ENCODE measurements around the gene CCDC32. TPM values are rescaled to one million over a fixed set of nuclear protein-coding genes. Genes with fewer than 3 reads are reported as not detected.
A peak's percentile ranks its signal among the peaks of the same experiment; 100 is the strongest.

The CCDC32 gene
- total and polyA plus RNA-seq, 2 of the 13 experiments (the other 11 are each of a cell fraction or from before 2014, with no cell fraction given): 10.8 to 23.2 TPM

GRCh38 chr15:40511472-40512133, 53.2 kb downstream of the CCDC32 start (continued):
- TF ChIP-seq, protein P1, sequence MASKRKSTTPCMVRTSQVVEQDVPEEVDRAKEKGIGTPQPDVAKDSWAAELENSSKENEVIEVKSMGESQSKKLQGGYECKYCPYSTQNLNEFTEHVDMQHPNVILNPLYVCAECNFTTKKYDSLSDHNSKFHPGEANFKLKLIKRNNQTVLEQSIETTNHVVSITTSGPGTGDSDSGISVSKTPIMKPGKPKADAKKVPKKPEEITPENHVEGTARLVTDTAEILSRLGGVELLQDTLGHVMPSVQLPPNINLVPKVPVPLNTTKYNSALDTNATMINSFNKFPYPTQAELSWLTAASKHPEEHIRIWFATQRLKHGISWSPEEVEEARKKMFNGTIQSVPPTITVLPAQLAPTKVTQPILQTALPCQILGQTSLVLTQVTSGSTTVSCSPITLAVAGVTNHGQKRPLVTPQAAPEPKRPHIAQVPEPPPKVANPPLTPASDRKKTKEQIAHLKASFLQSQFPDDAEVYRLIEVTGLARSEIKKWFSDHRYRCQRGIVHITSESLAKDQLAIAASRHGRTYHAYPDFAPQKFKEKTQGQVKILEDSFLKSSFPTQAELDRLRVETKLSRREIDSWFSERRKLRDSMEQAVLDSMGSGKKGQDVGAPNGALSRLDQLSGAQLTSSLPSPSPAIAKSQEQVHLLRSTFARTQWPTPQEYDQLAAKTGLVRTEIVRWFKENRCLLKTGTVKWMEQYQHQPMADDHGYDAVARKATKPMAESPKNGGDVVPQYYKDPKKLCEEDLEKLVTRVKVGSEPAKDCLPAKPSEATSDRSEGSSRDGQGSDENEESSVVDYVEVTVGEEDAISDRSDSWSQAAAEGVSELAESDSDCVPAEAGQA (IDR thresholded peaks at IDR 0.05; ENCODE audit: low read depth): no peak
- TF ChIP-seq, protein P1 (CRISPR knock-in tag; IDR thresholded peaks at IDR 0.05; ENCODE audit: borderline replicate concordance): no peak
- TF ChIP-seq SMARCC2 (IDR thresholded peaks at IDR 0.05) (no peak), TOE1 (CRISPR knock-in tag; IDR thresholded peaks at IDR 0.05) (no peak), ZNF138 (CRISPR knock-in tag; IDR thresholded peaks at IDR 0.05; ENCODE audit: low read depth) (no peak), MAZ (IDR thresholded peaks at IDR 0.05; ENCODE audit: borderline replicate concordance, low read depth, low read length) (no peak), MAZ (CRISPR knock-in tag; IDR thresholded peaks at IDR 0.05; ENCODE audit: low read depth) (0 out of 2 replicates have a peak, but pooled peaks have one; percentile 46), RARG (CRISPR knock-in tag; IDR thresholded peaks at IDR 0.05; ENCODE audit: low read depth) (no peak), ZNF432 (CRISPR knock-in tag; IDR thresholded peaks at IDR 0.05; ENCODE audit: borderline replicate concordance) (no peak), GABPA (IDR thresholded peaks at IDR 0.05; ENCODE audit: low read depth, low read length) (no peak), GABPA (CRISPR knock-in tag; IDR thresholded peaks at IDR 0.05; ENCODE audit: low read depth) (no peak), TFE3 (CRISPR knock-in tag; IDR thresholded peaks at IDR 0.05) (no peak), HOXA5 (CRISPR knock-in tag; IDR thresholded peaks at IDR 0.05) (peak; percentile 52), ZNF121 (CRISPR knock-in tag; IDR thresholded peaks at IDR 0.05) (peak; percentile 57; the same call in 1 of the 2 replicates), NR2C2 (CRISPR knock-in tag; IDR thresholded peaks at IDR 0.05; ENCODE audit: borderline replicate concordance) (peak; percentile 94), SYNCRIP (IDR thresholded peaks at IDR 0.05; ENCODE audit: insufficient read depth, low read depth, low read length) (no peak), SP1 (IDR thresholded peaks at IDR 0.05) (no peak), SP1 (CRISPR knock-in tag; IDR thresholded peaks at IDR 0.05) (peak; percentile 69), ZNF607 (CRISPR knock-in tag; IDR thresholded peaks at IDR 0.05; ENCODE audit: borderline replicate concordance) (peak; percentile 46; the same call in 1 of the 2 replicates), ZNF720 (CRISPR knock-in tag; IDR thresholded peaks at IDR 0.05) (no peak), ZNF761 (CRISPR knock-in tag; conservative IDR thresholded peaks at IDR 0.05) (no peak), YY1 (IDR thresholded peaks at IDR 0.05; ENCODE audit: insufficient read depth, insufficient replicate concordance, low read depth, low read length) (no peak), KDM2A (CRISPR knock-in tag; IDR thresholded peaks at IDR 0.05; ENCODE audit: borderline replicate concordance, low read depth) (peak; percentile 88), CREM (IDR thresholded peaks at IDR 0.05) (no peak), CREM (CRISPR knock-in tag; IDR thresholded peaks at IDR 0.05) (no peak), KLF11 (CRISPR knock-in tag; IDR thresholded peaks at IDR 0.05) (no peak), NFE2 (CRISPR knock-in tag; IDR thresholded peaks at IDR 0.05) (no peak)
